Activated B cell treated with CpG ODN at 0.5 μM for 24 hours (primary cell): ENCODE measurements around the gene FRRS1. TPM values are rescaled to one million over a fixed set of nuclear protein-coding genes. Genes with fewer than 3 reads are reported as not detected.

Experiments
- ATAC-seq: fragments of 200-7000 bp; cut with Tn5 transposase; one replicate; pipeline ENCODE4 v1.10.0; 2021; ENCODE audit warnings: low read depth, mild to moderate bottlenecking, moderate library complexity
- CTCF ChIA-PET: fragments of 350-600 bp; sonication (Branson Sonifier 250); formaldehyde crosslinking; loops from one replicate; lab custom pipeline; 2021; ENCODE audit warnings: antibody characterized with exemption; lab: Charles Lee
- POLR2A ChIA-PET: fragments of 350-600 bp; sonication (Branson Sonifier 250); formaldehyde crosslinking; loops from one replicate; lab custom pipeline; 2021; ENCODE audit warnings: antibody characterized with exemption; lab: Charles Lee
- DNase-seq: peaks from one replicate; pipeline ENCODE4 v3.0.0; 2022
- H3K27ac Mint-ChIP-seq: one replicate; pipeline ENCODE4 v1.8.0; 2020; ENCODE audit warnings: mixed read lengths
- H3K27me3 Mint-ChIP-seq: one replicate; pipeline ENCODE4 v1.8.0; 2021; ENCODE audit warnings: mixed read lengths
- H3K36me3 Mint-ChIP-seq: one replicate; pipeline ENCODE4 v1.8.0; 2021; ENCODE audit warnings: low read depth, mixed read lengths
- H3K4me1 Mint-ChIP-seq: one replicate; pipeline ENCODE4 v1.8.0; 2021; ENCODE audit warnings: mixed read lengths
- H3K4me3 Mint-ChIP-seq: one replicate; pipeline ENCODE4 v1.8.0; 2020; ENCODE audit warnings: mild to moderate bottlenecking, mixed read lengths
- H3K9me3 Mint-ChIP-seq: one replicate; pipeline ENCODE4 v1.8.0; 2020; ENCODE audit warnings: mixed read lengths
- intact Hi-C: fragments of 100-400 bp; cut with micrococcal nuclease; formaldehyde crosslinking; loops from one replicate; pipeline ENCODE4 v1.15.1; 2024
- total RNA-seq: library from RNA; stranded (reverse); gene quantifications from 2 replicates; pipeline ENCODE4 v1.2.3, GENCODE V29; 2022
- TF ChIP-seq, protein P1 (sequence below): fragments of 200-600 bp; IDR thresholded peaks from one replicate; pipeline ENCODE4 v1.8.0; 2022; ENCODE audit warnings: antibody characterized with exemption, mild to moderate bottlenecking

FRRS1 gene
- total RNA-seq, 1 donor from 2014 or later: 1.1 TPM

DNA sequence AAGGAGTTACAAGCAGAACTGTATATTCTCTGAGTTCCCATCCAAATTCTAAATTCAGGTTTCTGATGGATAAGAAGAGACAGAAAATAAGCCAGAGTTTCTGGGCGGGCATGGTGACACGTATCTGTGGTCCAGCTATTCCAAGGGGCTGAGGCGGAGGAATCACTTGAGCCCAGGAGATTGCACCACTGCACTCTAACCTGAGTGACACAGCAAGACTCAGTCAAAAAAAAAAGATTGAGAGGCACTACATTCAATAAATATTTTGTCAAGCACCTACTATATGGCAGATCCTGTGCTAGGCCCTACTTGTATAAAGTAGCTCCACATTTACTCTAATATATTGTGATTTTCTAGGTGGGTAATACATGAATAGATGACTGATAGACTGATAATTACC, 6.4 kb upstream of the FRRS1 start:
- no peak for ATAC-seq
- CTCF ChIA-PET: no interaction called here
- Mint-ChIP-seq H3K4me3 (no peak overlapping the region), H3K27me3 (peaks cover 9% of the 10 kb centered on the region), H3K36me3 (no peaks in the 10 kb centered on the region), H3K9me3 (no peaks in the 10 kb centered on the region), H3K27ac (no peak overlapping the region), H3K4me1 (peaks cover 4% of the 10 kb centered on the region)
- DNase-seq: no peak
- intact Hi-C loops: no loop called here
- POLR2A ChIA-PET: interaction anchor here (0.5 kb wide), 1 partner anchor 11 kb away, joined by 5 read pairs; no protein-coding TSS in a partner anchor
- TF ChIP-seq, protein P1, sequence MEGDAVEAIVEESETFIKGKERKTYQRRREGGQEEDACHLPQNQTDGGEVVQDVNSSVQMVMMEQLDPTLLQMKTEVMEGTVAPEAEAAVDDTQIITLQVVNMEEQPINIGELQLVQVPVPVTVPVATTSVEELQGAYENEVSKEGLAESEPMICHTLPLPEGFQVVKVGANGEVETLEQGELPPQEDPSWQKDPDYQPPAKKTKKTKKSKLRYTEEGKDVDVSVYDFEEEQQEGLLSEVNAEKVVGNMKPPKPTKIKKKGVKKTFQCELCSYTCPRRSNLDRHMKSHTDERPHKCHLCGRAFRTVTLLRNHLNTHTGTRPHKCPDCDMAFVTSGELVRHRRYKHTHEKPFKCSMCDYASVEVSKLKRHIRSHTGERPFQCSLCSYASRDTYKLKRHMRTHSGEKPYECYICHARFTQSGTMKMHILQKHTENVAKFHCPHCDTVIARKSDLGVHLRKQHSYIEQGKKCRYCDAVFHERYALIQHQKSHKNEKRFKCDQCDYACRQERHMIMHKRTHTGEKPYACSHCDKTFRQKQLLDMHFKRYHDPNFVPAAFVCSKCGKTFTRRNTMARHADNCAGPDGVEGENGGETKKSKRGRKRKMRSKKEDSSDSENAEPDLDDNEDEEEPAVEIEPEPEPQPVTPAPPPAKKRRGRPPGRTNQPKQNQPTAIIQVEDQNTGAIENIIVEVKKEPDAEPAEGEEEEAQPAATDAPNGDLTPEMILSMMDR: no peak

DNA sequence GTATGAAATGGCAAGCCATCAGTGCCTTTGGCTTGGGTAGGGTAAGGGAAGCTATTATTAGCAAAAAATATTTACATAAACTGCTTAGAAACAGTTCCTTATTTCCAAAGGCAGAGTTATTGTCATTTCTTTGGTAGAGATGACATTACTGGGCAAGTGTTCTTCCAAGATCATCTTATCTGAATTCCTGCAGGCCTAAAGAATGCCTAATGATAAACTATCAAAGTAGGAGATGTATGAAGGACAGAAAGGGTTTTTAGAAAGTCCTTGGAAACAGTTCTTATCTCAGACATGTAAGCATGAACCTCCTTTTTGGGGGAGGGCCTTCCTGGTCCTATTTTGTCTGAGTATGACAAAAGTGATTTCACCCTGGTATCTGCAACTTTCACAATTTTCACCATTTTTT, 5.1 kb upstream of the FRRS1 start:
- DNase-seq (no peak), ATAC-seq (no peak)
- Mint-ChIP-seq H3K27me3 (peaks cover 9% of the 10 kb centered on the region), H3K27ac (no peak overlapping the region), H3K36me3 (no peaks in the 10 kb centered on the region), H3K4me1 (peaks cover 6% of the 10 kb centered on the region), H3K4me3 (no peak overlapping the region), H3K9me3 (no peaks in the 10 kb centered on the region)
- intact Hi-C loops: no loop called here
- TF ChIP-seq, protein P1: no peak
- CTCF ChIA-PET: no interaction called here
- POLR2A ChIA-PET: no interaction called here

DNA sequence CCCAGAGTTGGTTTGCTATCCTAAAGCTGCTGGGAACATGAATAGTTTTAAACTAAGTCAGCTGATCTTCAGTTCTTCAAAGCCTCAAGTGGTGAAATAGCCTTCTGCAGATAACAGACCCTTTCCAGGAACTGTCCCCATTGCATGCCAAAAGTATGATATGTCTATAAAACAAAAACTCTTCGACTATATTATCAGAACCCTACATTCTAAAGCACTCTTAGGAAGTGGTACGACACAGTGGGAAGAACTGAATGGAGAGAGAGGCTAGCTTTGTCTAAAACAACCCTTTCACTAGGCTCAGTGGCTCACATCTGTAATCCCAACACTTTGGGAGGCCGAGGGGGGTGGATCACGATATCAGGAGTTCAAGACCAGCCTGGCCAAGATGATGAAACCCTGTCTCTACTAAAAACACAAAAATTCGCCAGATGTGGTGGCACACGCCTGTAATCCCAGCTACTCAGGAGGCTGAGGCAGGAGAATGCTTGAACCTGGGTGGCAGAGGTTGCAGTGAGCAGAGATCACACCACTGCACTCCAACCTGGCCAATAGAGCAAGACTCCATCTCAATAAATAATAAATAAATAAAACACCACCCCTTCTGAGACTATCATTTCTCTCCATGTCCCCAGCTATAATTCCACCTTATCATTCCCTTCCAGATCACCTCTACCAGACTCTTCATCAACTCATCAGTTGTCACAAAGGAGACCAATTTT, 2.2 kb upstream of the FRRS1 start:
- no peak overlapping the region for H3K4me3 Mint-ChIP-seq
- ATAC-seq (no peak), DNase-seq (no peak)
- peaks cover 2% of the 10 kb centered on the region for H3K36me3 Mint-ChIP-seq
- no peak overlapping the region for H3K27ac Mint-ChIP-seq
- TF ChIP-seq, protein P1: no peak
- peaks cover 7% of the 10 kb centered on the region for H3K4me1 Mint-ChIP-seq
- ChIA-PET POLR2A (no interaction called here), CTCF (no interaction called here)
- intact Hi-C loops: no loop called here
- no peaks in the 10 kb centered on the region for H3K9me3 Mint-ChIP-seq
- H3K27me3 Mint-ChIP-seq: peaks cover 9% of the 10 kb centered on the region

DNA sequence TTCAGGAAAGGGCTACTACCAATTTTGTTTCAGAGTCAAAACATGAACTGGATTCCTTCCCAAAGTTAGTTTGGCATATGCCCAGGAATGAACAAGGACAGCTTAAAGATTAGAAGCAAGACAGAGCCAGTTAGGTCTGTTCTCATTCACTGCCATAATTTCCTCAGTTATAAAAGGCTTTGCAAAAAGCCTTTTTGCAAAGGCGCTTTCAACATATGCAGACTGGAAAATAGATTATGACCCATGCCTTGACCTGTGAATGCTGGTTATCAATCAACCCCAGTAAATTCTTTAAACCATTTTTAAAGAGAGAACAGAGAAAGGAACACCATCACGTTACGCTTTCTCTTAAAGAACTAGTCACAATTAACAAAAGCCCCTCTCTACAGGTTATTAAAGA, 1.7 kb upstream of the FRRS1 start:
- H3K4me3 Mint-ChIP-seq: no peak overlapping the region
- intact Hi-C loops: no loop called here
- H3K4me1 Mint-ChIP-seq: peaks cover 7% of the 10 kb centered on the region
- ChIA-PET CTCF (no interaction called here), POLR2A (no interaction called here)
- no peak for DNase-seq
- H3K36me3 Mint-ChIP-seq: peaks cover 2% of the 10 kb centered on the region
- TF ChIP-seq, protein P1: no peak
- H3K27ac Mint-ChIP-seq: no peak overlapping the region
- H3K27me3 Mint-ChIP-seq: peaks cover 9% of the 10 kb centered on the region
- no peak for ATAC-seq
- no peaks in the 10 kb centered on the region for H3K9me3 Mint-ChIP-seq

DNA sequence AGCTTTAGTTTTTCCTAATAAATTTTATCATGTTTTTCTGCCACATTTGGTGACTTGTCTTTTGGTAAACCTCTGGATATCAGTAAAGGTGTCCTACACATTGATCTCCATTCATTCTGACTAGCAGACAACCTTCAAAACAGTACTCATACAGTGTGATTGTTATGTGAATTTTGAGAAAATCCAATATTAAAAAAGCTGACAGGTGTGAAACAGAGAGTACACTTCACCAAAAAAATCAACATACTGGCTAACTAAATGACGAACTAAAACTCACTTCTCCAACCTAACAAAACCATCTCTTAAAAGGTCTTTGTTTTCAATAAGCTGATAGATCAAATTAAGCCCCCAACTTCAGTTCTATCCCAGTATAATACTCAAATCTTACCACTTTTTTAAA, 1.5 kb downstream of the FRRS1 start:
- no peak overlapping the region for H3K27ac Mint-ChIP-seq
- ChIA-PET POLR2A (no interaction called here), CTCF (no interaction called here)
- peaks cover 7% of the 10 kb centered on the region for H3K4me1 Mint-ChIP-seq
- no peak overlapping the region for H3K4me3 Mint-ChIP-seq
- peaks cover 2% of the 10 kb centered on the region for H3K36me3 Mint-ChIP-seq
- DNase-seq (no peak), ATAC-seq (no peak)
- peaks cover 7% of the 10 kb centered on the region for H3K27me3 Mint-ChIP-seq
- TF ChIP-seq, protein P1: no peak
- intact Hi-C loops: no loop called here
- H3K9me3 Mint-ChIP-seq: no peaks in the 10 kb centered on the region
